LNCaP clone FGC (cell line): Measurements from ENCODE around the gene FXYD6.

Experiments
- DNase-seq: peaks from one replicate; pipeline ENCODE4 v3.0.0-alpha.2; 2011; ENCODE audit warnings: low read depth
- H3K4me3 ChIP-seq: 2 replicates; pipeline ENCODE4 v1.5.1; 2011; ENCODE audit warnings: mild to moderate bottlenecking, low read depth, low read length, control low read depth
- CTCF ChIP-seq: IDR thresholded peaks from 2 replicates; pipeline ENCODE4 v1.5.1; 2012; ENCODE audit warnings: mild to moderate bottlenecking; ENCODE audit not compliant: control insufficient read depth, insufficient read depth; ENCODE audit errors: extremely low read depth

FXYD6 gene

GRCh38 chr11:117863383-117863782 lies 13.1 kb downstream of the FXYD6 start:
- no peak overlapping the region for H3K4me3 ChIP-seq
- no peak for DNase-seq
- TF ChIP-seq CTCF = no peak

GRCh38 chr11:117862753-117863152 lies 13.7 kb downstream of the FXYD6 start:
- DNase-seq = no peak
- TF ChIP-seq CTCF = no peak
- H3K4me3 ChIP-seq = no peak overlapping the region

GRCh38 chr11:117862019-117862725 lies 14.3 kb downstream of the FXYD6 start:
- DNase-seq = no peak
- no peak for TF ChIP-seq CTCF
- no peak overlapping the region for H3K4me3 ChIP-seq

GRCh38 chr11:117861151-117862018 lies 15.1 kb downstream of the FXYD6 start:
- no peak for TF ChIP-seq CTCF
- no peak overlapping the region for H3K4me3 ChIP-seq
- no peak for DNase-seq

- no peak overlapping the region for H3K4me3 ChIP-seq
- no peak for TF ChIP-seq CTCF
- no peak for DNase-seq
Measured at GRCh38 chr11:117860139-117860538, 16.3 kb downstream of the FXYD6 start.

- no peak for DNase-seq
- H3K4me3 ChIP-seq = no peak overlapping the region
- TF ChIP-seq CTCF = no peak
Measured at GRCh38 chr11:117859488-117860112, 16.9 kb downstream of the FXYD6 start.
